A549 (cell line): ENCODE data around the gene DIS3L2. TPM values are rescaled to one million over a fixed set of nuclear protein-coding genes. Genes with fewer than 3 reads are reported as not detected.

Experiments
- ATAC-seq, 2 experiments: fragments of 200-7000 bp in 1 of 2; fragments of >200 bp in 1 of 2; cut with Nextera tagmentation in 1 of 2; cut with Tn5 transposase in 1 of 2; 3 replicates each; pipeline versions ENCODE4 v1.8.0 to v1.9.1; 2018 to 2020; ENCODE audit warnings: mild to moderate bottlenecking in 1 of 2, moderate library complexity in 1 of 2
- CTCF ChIA-PET: fragments of 300-600 bp; sonication (Branson Sonifier 250); formaldehyde crosslinking; extraction: SDS; loops from one replicate; lab custom pipeline; 2021; ENCODE audit warnings: antibody characterized with exemption, inconsistent platforms; lab: Yijun Ruan, JAX
- POLR2A ChIA-PET: fragments of 350-600 bp; formaldehyde crosslinking; extraction: SDS; loops from one replicate; lab custom pipeline; 2021; ENCODE audit warnings: antibody characterized with exemption, inconsistent platforms; lab: Yijun Ruan, JAX
- DNase-seq, 2 experiments: peaks; one replicate each; pipeline versions ENCODE4 v3.0.0 to v3.0.0-alpha.2; 2011 to 2016; ENCODE audit warnings: low read depth in 1 of 2, low spot score in 1 of 2
- FAIRE-seq: peaks from 2 replicates; lab custom pipeline; 2011; peaks lifted over from hg19 to GRCh38; lab: Jason Lieb, UNC
- H3K27ac ChIP-seq, 2 experiments: fragments of >200 bp; sonication (Bioruptor Twin); formaldehyde crosslinking; 3 replicates each; pipeline ENCODE4 v1.5.1; 2016 to 2017
- H3K4me1 ChIP-seq: fragments of >200 bp; sonication (Bioruptor Twin); formaldehyde crosslinking; 3 replicates; pipeline ENCODE4 v1.6.1; 2016
- H3K4me2 ChIP-seq: fragments of >200 bp; sonication (Bioruptor Twin); formaldehyde crosslinking; 3 replicates; pipeline ENCODE4 v1.6.1; 2016
- H3K4me3 ChIP-seq: fragments of >200 bp; sonication (Bioruptor Twin); formaldehyde crosslinking; 3 replicates; pipeline ENCODE4 v1.5.1; 2016
- H3K9me3 ChIP-seq: fragments of >200 bp; sonication (Bioruptor Twin); formaldehyde crosslinking; 3 replicates; pipeline ENCODE4 v1.6.1; 2016
- ATOH8 ChIP-seq: fragments of 250-450 bp; sonication (Bioruptor Pico); IDR thresholded peaks from 2 replicates; pipeline ENCODE4 v1.5.0; 2020; ENCODE audit warnings: low read depth, mild to moderate bottlenecking, moderate library complexity
- BHLHE40 ChIP-seq: IDR thresholded peaks from 2 replicates; pipeline ENCODE4 v1.6.1; 2012; ENCODE audit warnings: low read depth, low read length, inconsistent platforms
- CHD2 ChIP-seq: fragments of 150-350 bp; IDR thresholded peaks from 2 replicates; pipeline ENCODE4 v1.6.1; 2014; ENCODE audit warnings: low read length; ENCODE audit not compliant: partially characterized antibody
- CHD4 ChIP-seq: fragments of 200-600 bp; sonication (generic); IDR thresholded peaks from 2 replicates; pipeline ENCODE4 v1.6.1; 2016; ENCODE audit warnings: antibody characterized with exemption, mild to moderate bottlenecking, borderline replicate concordance
- CTCF ChIP-seq: fragments of >200 bp; sonication (Bioruptor Twin); formaldehyde crosslinking; IDR thresholded peaks from 3 replicates; pipeline ENCODE4 v1.5.1; 2016
- EHMT2 ChIP-seq: fragments of 200-600 bp; sonication (generic); IDR thresholded peaks from 2 replicates; pipeline ENCODE4 v1.6.1; 2016; ENCODE audit warnings: antibody characterized with exemption, low read depth, mild to moderate bottlenecking, moderate library complexity
- HMGXB4 ChIP-seq: fragments of 250-450 bp; sonication (Bioruptor Pico); IDR thresholded peaks from 2 replicates; pipeline ENCODE4 v1.5.0; 2021; ENCODE audit warnings: mild to moderate bottlenecking, moderate library complexity, borderline replicate concordance
- HOXA7 ChIP-seq: fragments of 250-450 bp; sonication (Bioruptor Pico); IDR thresholded peaks from 2 replicates; pipeline ENCODE4 v1.5.0; 2020; ENCODE audit warnings: mild to moderate bottlenecking, moderate library complexity
- HOXB5 ChIP-seq: fragments of 250-450 bp; sonication (Bioruptor Pico); IDR thresholded peaks from 2 replicates; pipeline ENCODE4 v1.5.0; 2020; ENCODE audit warnings: mild to moderate bottlenecking, moderate library complexity
- JUN ChIP-seq, 2 experiments: fragments of >200 bp; sonication (Bioruptor Twin); formaldehyde crosslinking; IDR thresholded peaks; 2 replicates in 1 of 2; 3 replicates in 1 of 2; pipeline ENCODE4 v1.6.1; 2016 to 2017
- KDM1A ChIP-seq: fragments of 200-600 bp; sonication (generic); IDR thresholded peaks from 2 replicates; pipeline ENCODE4 v1.6.1; 2016; ENCODE audit warnings: low read depth, mild to moderate bottlenecking
- MAZ ChIP-seq: fragments of 150-350 bp; IDR thresholded peaks from 2 replicates; pipeline ENCODE4 v1.6.1; 2014; ENCODE audit warnings: antibody characterized with exemption, low read depth, low read length, borderline replicate concordance
- NFE2L2 ChIP-seq: fragments of 150-350 bp; conservative IDR thresholded peaks from 2 replicates; pipeline ENCODE4 v1.6.1; 2014; ENCODE audit warnings: low read length
- NR3C1 ChIP-seq: fragments of >200 bp; sonication (Bioruptor Twin); formaldehyde crosslinking; IDR thresholded peaks from 3 replicates; pipeline ENCODE4 v1.6.1; 2017
- POLR2A ChIP-seq: IDR thresholded peaks from 2 replicates; pipeline ENCODE4 v1.6.1; 2012; ENCODE audit warnings: mild to moderate bottlenecking, low read length
- RAD21 ChIP-seq, 2 experiments: fragments of >200 bp in 1 of 2; sonication (Bioruptor Twin) in 1 of 2; formaldehyde crosslinking in 1 of 2; IDR thresholded peaks in 1 of 2; conservative IDR thresholded peaks in 1 of 2; 2 replicates in 1 of 2; 3 replicates in 1 of 2; pipeline ENCODE4 v1.6.1; 2012 to 2018; ENCODE audit warnings: inconsistent platforms in 1 of 2
- RNF2 ChIP-seq: fragments of 200-600 bp; sonication (generic); IDR thresholded peaks from 2 replicates; pipeline ENCODE4 v1.6.1; 2016; ENCODE audit warnings: low read depth, mild to moderate bottlenecking, antibody characterized with exemption, moderate library complexity, borderline replicate concordance
- SREBF2 ChIP-seq: fragments of 450-650 bp; IDR thresholded peaks from 2 replicates; pipeline ENCODE4 v1.6.1; 2014; ENCODE audit warnings: mild to moderate bottlenecking, moderate library complexity
- USF2 ChIP-seq: fragments of 450-650 bp; IDR thresholded peaks from 2 replicates; pipeline ENCODE4 v1.6.1; 2014; ENCODE audit warnings: antibody characterized with exemption
- ZFP36 ChIP-seq: fragments of 450-650 bp; IDR thresholded peaks from 2 replicates; pipeline ENCODE4 v1.6.1; 2014; ENCODE audit warnings: borderline replicate concordance; ENCODE audit not compliant: partially characterized antibody
- ZNF302 ChIP-seq: fragments of 250-450 bp; sonication (Bioruptor Pico); IDR thresholded peaks from 2 replicates; pipeline ENCODE4 v1.9.0; 2021; ENCODE audit warnings: inconsistent platforms, mild to moderate bottlenecking, moderate library complexity
- ZSCAN20 ChIP-seq: fragments of 250-450 bp; sonication (Bioruptor Pico); IDR thresholded peaks from 2 replicates; pipeline ENCODE4 v1.8.0; 2022; ENCODE audit warnings: mild to moderate bottlenecking, moderate library complexity
- WGBS: methylation state at CpG from one replicate; pipeline ENCODE4 v1.1.6; 2017; ENCODE audit errors: missing lambda C conversion rate; 5-methylcytosine and 5-hydroxymethylcytosine counted together
- polyA plus RNA-seq, 4 experiments: library from polyadenylated mRNA; depleted of rRNA in 3 of 4; stranded (reverse); fragments of >200 nt; fragmentation: RNase III in 1 of 4; extraction: RNeasy Plus Mini Kit Qiagen cat#74134 plus additional on column Dnase treatment in 1 of 4; gene quantifications; 2 replicates in 3 of 4; 3 replicates in 1 of 4; pipeline ENCODE4 v1.2.3, GENCODE V29; 2011 to 2017

Gene DIS3L2
- polyA plus RNA-seq, 2 of the 4 experiments (the other 2 are of a cell fraction): 14.9 to 15.4 TPM

GRCh38 chr2:231928901-231929725 lies 32.4 kb upstream of the DIS3L2 start (continued):
- no peak for TF ChIP-seq ZNF302

GRCh38 chr2:231929961-231930592 lies 31.4 kb upstream of the DIS3L2 start:
- ChIA-PET POLR2A (no interaction called here), CTCF (interaction anchor here (0.8 to 12.7 kb wide), 9 partner anchors 13 to 592 kb away, joined by 3 to 154 read pairs (median 4); no protein-coding TSS in a partner anchor)
- no peaks in the 10 kb centered on the region for H3K9me3 ChIP-seq
- no peak overlapping the region for H3K4me2 ChIP-seq
- H3K4me3 ChIP-seq: no peak overlapping the region
- no peak for TF ChIP-seq CHD4
- no peak for TF ChIP-seq NFE2L2
- no peak for TF ChIP-seq RNF2
- TF ChIP-seq HOXB5 (CRISPR knock-in tag): no peak
- peak; percentile 22; the same call in 1 of the 3 replicates for TF ChIP-seq CTCF
- TF ChIP-seq HMGXB4 (CRISPR knock-in tag): no peak
- TF ChIP-seq BHLHE40: no peak
- peaks cover 4% of the 10 kb centered on the region; the same call in 1 of the 3 replicates for H3K4me1 ChIP-seq
- 34% methylated on average over 11 of the region's 11 CpGs for WGBS
- H3K27ac ChIP-seq: no peak overlapping the region
- DNase-seq (peak in 1 of 2 experiments; percentile 43), FAIRE-seq (no peak), ATAC-seq (0 out of 6 replicates have a peak, but pooled peaks of 1 of the 2 experiments have one; percentile 13)

GRCh38 chr2:231930593-231931281 lies 30.8 kb upstream of the DIS3L2 start:
- H3K4me3 ChIP-seq: no peak overlapping the region
- FAIRE-seq: no peak
- no peak overlapping the region for H3K4me2 ChIP-seq
- no peak for DNase-seq
- CTCF ChIA-PET: interaction anchor here (1.3 to 12.7 kb wide), 8 partner anchors 12 to 591 kb away, joined by 3 to 154 read pairs (median 4); no protein-coding TSS in a partner anchor
- no peaks in the 10 kb centered on the region for H3K9me3 ChIP-seq
- TF ChIP-seq BHLHE40: no peak
- TF ChIP-seq, all 56 proteins: peak for 0
- ATAC-seq: no peak
- H3K27ac ChIP-seq: no peak overlapping the region
- POLR2A ChIA-PET: no interaction called here
- WGBS: 69% methylated on average over 8 of the region's 8 CpGs
- peaks cover 4% of the 10 kb centered on the region; the same call in 1 of the 3 replicates for H3K4me1 ChIP-seq

GRCh38 chr2:231931481-231931915 lies 30.0 kb upstream of the DIS3L2 start:
- FAIRE-seq (no peak), ATAC-seq (no peak)
- Histone ChIP-seq H3K9me3 (no peaks in the 10 kb centered on the region), H3K4me2 (no peak overlapping the region)
- WGBS: 51% methylated on average over 7 of the region's 7 CpGs
- CTCF ChIA-PET: interaction anchor here (1.3 to 12.7 kb wide), 6 partner anchors 12 to 508 kb away, joined by 3 to 154 read pairs (median 4); no protein-coding TSS in a partner anchor
- TF ChIP-seq ZNF302 (no peak), POLR2A (no peak), CHD2 (no peak), EHMT2 (no peak), SREBF2 (no peak), MAZ (no peak), NR3C1 (no peak), ZFP36 (no peak), ZSCAN20 (no peak), ATOH8 (CRISPR knock-in tag) (no peak), RAD21 (conservative IDR thresholded peaks at IDR 0.05 in 1 of 2, IDR thresholded peaks at IDR 0.05 in 1 of 2) (no peak), USF2 (no peak), RNF2 (no peak), KDM1A (no peak), HOXA7 (CRISPR knock-in tag) (no peak), JUN (IDR thresholded peaks at IDR 0.05) (no peak)
- TF ChIP-seq, all 56 proteins: peak for 0
- DNase-seq: no peak
- Histone ChIP-seq H3K4me1 (peaks cover 3% of the 10 kb centered on the region; the same call in 1 of the 3 replicates), H3K4me3 (no peak overlapping the region), H3K27ac (no peak overlapping the region)
- POLR2A ChIA-PET: no interaction called here
